ENCODE results near the gene FAM13A.

The FAM13A gene

DNA sequence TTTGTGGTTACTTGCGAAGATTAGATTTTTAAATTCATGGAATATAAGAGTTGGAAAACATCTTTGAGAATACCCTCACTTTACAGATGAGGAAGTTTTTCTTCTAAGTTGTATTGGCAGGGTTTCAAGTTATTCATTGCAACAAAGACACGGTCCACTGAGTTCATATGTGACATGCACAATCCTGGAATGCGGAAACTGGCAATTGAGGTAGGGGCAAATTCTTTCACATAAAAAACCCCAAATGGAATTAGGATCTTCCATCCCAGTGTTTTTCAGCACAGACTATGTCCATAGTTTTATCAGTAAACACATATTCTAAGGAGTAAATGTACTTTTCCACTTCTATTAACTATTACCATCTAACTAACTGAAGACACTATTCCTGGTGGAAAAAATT, 277.6 kb downstream of the FAM13A start:
- no peak for DNase-seq (ENCODE audit: low read depth in 2 of 2)

GRCh38 chr4:88775529-88775928, 281.5 kb downstream of the FAM13A start:
- no peak for DNase-seq (ENCODE audit: low read depth in 2 of 2)

- no peak for DNase-seq (ENCODE audit: low read depth in 2 of 2)
Observed at GRCh38 chr4:88775026-88775425, 282.0 kb downstream of the FAM13A start.

- DNase-seq (ENCODE audit: low read depth in 2 of 2), result no peak
Observed at GRCh38 chr4:88771883-88772450, 285.0 kb downstream of the FAM13A start.

DNA sequence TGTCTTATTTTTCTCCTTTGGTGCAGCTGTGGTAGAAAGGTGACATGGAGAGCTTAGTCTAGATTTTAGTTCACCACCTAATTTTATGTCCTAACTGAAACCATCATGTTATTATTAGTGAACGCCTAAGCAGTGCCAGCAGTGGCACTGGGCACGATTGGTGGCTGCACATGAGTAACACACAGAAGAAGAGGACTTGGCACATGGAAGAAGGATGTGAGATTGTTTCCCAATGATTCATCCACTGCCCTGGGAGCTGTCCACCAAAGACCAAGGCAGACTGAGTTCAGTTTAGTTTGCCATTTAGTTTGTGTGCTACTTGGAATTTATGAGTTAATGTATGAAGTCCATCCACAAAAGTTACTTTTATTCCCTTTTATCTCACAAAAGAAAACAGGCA, 291.3 kb downstream of the FAM13A start:
- DNase-seq (ENCODE audit: low read depth in 2 of 2), result no peak

DNA sequence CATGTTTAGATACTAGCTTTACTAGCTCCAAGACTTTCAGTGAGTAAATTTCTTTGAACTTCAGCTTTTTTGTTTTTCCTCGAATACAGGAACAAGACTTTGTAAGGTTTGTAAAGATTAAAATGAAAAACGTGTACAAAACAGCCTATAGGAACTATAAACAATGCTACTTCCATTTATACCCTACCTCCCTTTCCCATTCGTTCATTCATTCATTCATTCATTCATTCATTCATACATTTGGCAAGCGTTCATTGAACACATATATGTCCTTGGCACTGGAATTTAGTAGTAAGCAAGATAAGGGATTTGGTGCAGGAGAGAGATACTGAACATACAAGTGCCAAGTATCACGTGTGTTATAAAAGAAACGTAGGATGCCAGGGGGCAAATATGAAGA, 293.9 kb downstream of the FAM13A start:
- no peak for DNase-seq (ENCODE audit: low read depth in 2 of 2)

DNA sequence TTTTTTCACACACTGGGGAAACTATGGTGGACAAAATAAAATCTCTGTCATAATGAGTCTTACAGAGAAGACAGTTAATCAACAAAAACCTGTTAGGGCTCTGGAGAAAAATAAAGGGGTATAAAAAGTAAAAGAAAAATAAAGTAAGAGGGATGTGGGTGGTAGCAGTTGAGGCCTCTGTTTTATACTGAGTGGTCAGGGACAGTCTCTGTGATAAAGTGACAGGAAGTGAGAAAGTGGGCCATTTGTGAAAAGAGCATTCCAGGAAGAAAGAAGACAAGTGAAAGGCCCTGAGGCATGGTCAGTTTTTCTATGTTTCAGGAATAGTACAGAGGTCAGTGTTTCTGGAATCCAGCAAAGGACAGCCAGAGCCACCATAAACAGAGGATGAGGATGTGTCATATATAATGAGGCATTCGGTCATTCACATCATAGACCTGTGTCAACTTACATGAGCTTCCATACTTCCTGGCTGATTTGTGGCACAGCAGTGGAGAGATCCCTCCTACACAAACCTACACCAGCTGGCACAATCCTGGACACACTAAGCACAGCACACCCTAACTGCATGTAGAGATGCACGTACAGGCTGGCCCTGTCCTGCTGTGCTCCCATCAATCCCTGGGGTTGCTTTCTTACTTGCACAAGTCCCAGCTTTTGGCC, 295.0 kb downstream of the FAM13A start:
- no peak for DNase-seq (ENCODE audit: low read depth in 2 of 2)

DNA sequence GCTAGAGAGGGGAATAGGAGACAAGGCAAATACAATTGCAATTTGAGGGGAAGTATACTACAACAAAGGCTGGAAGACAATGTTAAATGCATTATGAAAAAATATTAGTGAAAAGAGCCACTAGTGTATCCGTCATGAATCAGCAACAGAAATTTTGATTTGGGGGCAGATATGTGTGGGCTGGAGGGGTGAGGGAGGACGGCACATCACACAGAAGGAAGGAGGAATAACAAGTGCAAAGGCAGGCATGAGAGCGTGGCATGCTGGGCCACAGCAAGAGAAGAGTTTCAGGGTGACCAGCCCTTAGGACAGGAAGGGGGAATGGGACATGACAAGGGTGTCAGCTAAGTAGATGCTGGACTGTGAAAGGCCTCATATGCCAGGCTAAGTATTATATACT, 295.6 kb downstream of the FAM13A start:
- DNase-seq (ENCODE audit: low read depth in 2 of 2), result no peak

GRCh38 chr4:88759895-88760290, 297.1 kb downstream of the FAM13A start:
- DNase-seq (ENCODE audit: low read depth in 2 of 2), result no peak

- DNase-seq (ENCODE audit: low read depth in 2 of 2), result no peak
Observed at GRCh38 chr4:88759039-88759894, 297.7 kb downstream of the FAM13A start.

GRCh38 chr4:88758264-88758663, 298.7 kb downstream of the FAM13A start:
- DNase-seq (ENCODE audit: low read depth in 2 of 2), result no peak

DNA sequence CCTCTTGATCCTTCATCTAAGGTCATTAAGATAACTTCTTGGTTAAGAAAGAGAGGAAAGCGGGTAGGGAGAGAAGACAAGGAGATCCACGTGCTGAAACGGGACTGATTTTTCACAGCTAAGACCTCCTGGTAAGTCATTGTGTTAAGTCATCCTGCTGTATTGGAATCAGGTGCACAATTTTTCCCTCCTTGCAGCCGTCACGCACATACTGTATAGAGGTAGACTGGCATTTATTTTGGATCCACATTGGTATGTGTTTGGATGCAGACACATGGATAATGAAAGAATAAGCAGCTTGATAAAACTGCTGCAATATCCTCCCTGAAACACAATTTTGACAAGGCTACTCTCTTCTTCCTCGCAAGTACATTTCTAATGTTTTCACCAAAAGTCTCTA, 299.2 kb downstream of the FAM13A start:
- no peak for DNase-seq (ENCODE audit: low read depth in 2 of 2)

- no peak for DNase-seq (ENCODE audit: low read depth in 2 of 2)
Observed at GRCh38 chr4:88757067-88757466, 299.9 kb downstream of the FAM13A start.

- DNase-seq (ENCODE audit: low read depth in 2 of 2), result no peak
Observed at GRCh38 chr4:88756149-88756548, 300.8 kb downstream of the FAM13A start.

DNA sequence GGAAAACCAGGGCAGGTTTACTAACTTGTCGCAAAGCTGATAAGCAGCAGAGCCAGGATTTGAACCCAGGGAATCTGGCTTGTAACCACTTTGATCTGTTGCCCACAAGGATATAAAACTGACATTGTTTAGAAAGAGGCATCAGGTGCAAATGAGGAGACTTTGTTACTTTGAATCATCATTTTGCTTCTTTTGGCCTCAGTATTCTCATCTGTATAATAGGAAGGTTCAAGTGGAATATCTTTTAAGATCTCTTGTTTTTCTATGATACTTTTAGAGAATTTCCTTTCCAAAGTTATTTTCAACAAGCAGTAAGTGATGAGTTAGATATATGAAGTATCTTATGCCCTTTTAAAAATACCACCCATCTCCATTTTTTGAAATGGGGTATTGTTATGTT, 301.5 kb downstream of the FAM13A start:
- no peak for DNase-seq (ENCODE audit: low read depth in 2 of 2)

DNA sequence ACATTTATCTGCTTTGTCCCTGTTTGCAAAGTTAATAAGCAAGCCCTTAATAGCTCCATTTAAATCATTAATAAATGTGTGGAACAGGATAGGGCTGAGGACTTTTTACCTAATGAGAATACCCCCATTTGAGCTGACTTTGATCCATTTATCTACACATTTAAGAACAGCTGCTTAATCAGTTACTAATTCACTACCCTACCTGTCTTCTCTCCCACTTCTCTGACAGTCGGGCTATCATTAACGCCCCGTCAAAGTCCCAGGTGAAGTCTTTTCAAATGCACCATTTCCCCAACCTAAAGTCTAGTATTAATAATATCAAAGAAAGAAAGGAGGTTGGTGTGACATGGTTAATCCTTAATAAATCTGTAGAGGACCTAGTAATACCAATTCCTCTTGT, 302.2 kb downstream of the FAM13A start:
- DNase-seq (ENCODE audit: low read depth in 2 of 2), result no peak

- no peak for DNase-seq (ENCODE audit: low read depth in 2 of 2)
Observed at GRCh38 chr4:88753658-88754571, 303.1 kb downstream of the FAM13A start.

DNA sequence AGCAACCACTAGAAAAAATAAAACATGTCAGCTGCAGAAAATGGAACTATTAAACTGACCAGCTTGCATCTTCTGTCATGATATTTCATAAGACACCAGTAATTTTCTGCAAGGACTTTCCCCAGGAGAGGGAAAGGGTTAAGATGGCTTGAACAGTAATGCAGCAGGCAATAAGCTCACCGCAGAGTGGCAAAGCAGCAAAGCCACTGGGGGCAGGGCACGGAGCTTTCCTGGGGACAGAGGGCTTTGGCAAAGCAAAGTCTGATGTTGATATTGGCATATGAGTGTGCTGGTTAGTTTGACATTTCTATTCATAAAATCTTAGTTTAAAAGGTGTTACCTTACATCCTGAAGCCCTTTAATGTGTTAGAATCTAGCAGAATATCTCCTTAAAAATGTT, 304.2 kb downstream of the FAM13A start:
- DNase-seq (ENCODE audit: low read depth in 2 of 2), result no peak

DNA sequence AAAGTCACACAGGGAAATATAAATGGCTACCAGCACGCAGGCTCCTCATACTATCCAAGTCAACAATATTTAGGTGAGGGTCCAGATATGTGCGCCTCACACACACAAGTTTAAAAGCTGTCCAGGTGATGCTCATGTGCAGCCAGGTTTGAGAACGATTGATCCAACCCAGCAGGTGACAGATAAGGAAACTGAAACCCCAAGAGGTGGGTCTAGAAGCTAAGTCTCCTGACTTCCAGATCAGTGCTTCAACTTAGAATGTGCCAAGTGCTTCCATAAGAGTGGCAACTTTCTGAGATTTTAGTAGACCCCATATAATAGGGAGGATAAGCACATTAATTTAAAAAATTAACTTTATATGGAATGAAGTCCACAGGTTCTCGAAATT, 304.9 kb downstream of the FAM13A start:
- DNase-seq (ENCODE audit: low read depth in 2 of 2), result no peak

DNA sequence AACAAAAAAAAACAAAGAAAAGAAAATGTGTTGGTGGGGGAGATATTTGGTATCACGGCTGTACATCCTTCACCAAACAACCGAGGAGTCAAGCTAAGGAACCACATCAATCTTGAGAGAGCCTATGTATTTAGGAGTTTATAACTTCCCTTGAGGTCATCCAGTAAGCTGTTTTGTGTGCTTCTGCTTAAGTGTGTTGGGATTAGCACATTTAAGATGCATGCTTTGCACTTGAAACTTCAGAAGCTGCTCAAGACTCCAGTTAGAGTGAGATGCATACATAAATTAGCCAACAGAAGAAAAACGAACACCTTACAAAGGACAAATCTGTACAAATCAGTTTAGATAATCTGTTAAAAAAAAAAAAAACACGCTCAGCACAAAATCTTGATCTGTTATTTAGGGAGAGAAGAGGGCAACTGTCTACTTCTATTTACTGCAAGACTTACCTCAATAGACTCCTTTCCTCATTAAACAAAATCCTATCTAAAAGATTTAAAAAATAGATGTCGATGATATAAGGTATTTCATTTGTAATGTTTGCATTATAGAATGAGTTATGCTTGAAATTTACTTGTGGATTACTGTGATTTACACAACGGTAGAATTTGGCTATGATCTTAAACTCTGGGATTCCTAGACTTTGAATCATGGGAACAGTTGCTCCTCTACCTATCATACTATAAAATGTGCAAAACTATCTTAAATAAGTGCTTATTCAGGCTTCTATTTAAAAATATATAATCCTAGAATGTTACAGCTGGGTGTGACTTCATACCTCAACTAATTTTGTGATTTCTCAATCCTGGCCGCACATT, 305.5 kb downstream of the FAM13A start:
- DNase-seq (ENCODE audit: low read depth in 2 of 2), result no peak

- no peak for DNase-seq (ENCODE audit: low read depth in 2 of 2)
Observed at GRCh38 chr4:88750369-88750768, 306.6 kb downstream of the FAM13A start.

Measured in stimulated activated CD8-positive, alpha-beta memory T cell treated with anti-CD3 and anti-CD28 coated beads, Interleukin-2, amount 100 ng/mL, for 1 hour (primary cell).